GM23338 (cell line): Measurements from ENCODE around the gene NHLRC4. TPM values are rescaled to one million over a fixed set of nuclear protein-coding genes. Genes with fewer than 3 reads are reported as not detected.

Experiments
- ATAC-seq: fragments of 200-7000 bp; cut with Tn5 transposase; 3 replicates; pipeline ENCODE4 v1.9.1; 2020
- DNase-seq: peaks from one replicate; pipeline ENCODE4 v3.0.0-alpha.2; 2015; ENCODE audit warnings: low spot score
- H2AFZ ChIP-seq: fragments of 200-600 bp; sonication (generic); 2 replicates; pipeline ENCODE4 v1.8.0; 2016; ENCODE audit warnings: antibody characterized with exemption, mild to moderate bottlenecking, moderate library complexity
- H3F3A ChIP-seq: fragments of 200-600 bp; sonication (generic); replicated peaks from 2 replicates; pipeline ENCODE4 v1.8.0; 2017; ENCODE audit warnings: antibody characterized with exemption, mixed run types, low read depth
- H3K27ac ChIP-seq: fragments of 200-600 bp; sonication (generic); 2 replicates; pipeline ENCODE4 v1.6.1; 2016; ENCODE audit warnings: low read depth
- H3K27me3 ChIP-seq: fragments of 200-600 bp; sonication (generic); 2 replicates; pipeline ENCODE4 v1.8.0; 2016; ENCODE audit warnings: mild to moderate bottlenecking, mixed run types, moderate library complexity; ENCODE audit not compliant: insufficient read depth
- H3K36me3 ChIP-seq: fragments of 200-600 bp; sonication (generic); 2 replicates; pipeline ENCODE4 v1.8.0; 2016; ENCODE audit warnings: mild to moderate bottlenecking; ENCODE audit not compliant: insufficient read depth
- H3K4me1 ChIP-seq: fragments of 200-600 bp; sonication (generic); 2 replicates; pipeline ENCODE4 v1.8.0; 2016; ENCODE audit warnings: mild to moderate bottlenecking, moderate library complexity; ENCODE audit not compliant: insufficient read depth
- H3K4me2 ChIP-seq: fragments of 200-600 bp; sonication (generic); 2 replicates; pipeline ENCODE4 v1.7.1; 2017; ENCODE audit warnings: mixed run types
- H3K4me3 ChIP-seq: fragments of 200-600 bp; sonication (generic); 2 replicates; pipeline ENCODE4 v1.6.1; 2016; ENCODE audit warnings: mixed run types
- H3K79me2 ChIP-seq: fragments of 200-600 bp; sonication (generic); replicated peaks from 2 replicates; pipeline ENCODE4 v1.8.0; 2017; ENCODE audit warnings: mild to moderate bottlenecking; ENCODE audit not compliant: insufficient read depth
- H3K9me2 ChIP-seq: fragments of 200-600 bp; sonication (generic); 2 replicates; pipeline ENCODE4 v1.8.0; 2017; ENCODE audit not compliant: insufficient read depth
- H4K20me1 ChIP-seq: fragments of 200-600 bp; sonication (generic); replicated peaks from 2 replicates; pipeline ENCODE4 v1.8.0; 2017; ENCODE audit warnings: mild to moderate bottlenecking; ENCODE audit not compliant: insufficient read depth
- H3K27ac Mint-ChIP-seq: 2 replicates; pipeline ENCODE4 v1.8.0; 2020; ENCODE audit warnings: inconsistent platforms, mild to moderate bottlenecking, moderate library complexity, mixed read lengths
- H3K27me3 Mint-ChIP-seq: 3 replicates; pipeline ENCODE4 v1.8.0; 2022; ENCODE audit warnings: low read depth, mild to moderate bottlenecking, moderate library complexity, mixed read lengths, inconsistent platforms; ENCODE audit not compliant: insufficient read depth, poor library complexity
- H3K36me3 Mint-ChIP-seq: 3 replicates; pipeline ENCODE4 v1.8.0; 2021; ENCODE audit warnings: low read depth, mild to moderate bottlenecking, inconsistent platforms, moderate library complexity, mixed read lengths
- H3K4me1 Mint-ChIP-seq: 3 replicates; pipeline ENCODE4 v1.8.0; 2020; ENCODE audit warnings: mild to moderate bottlenecking, inconsistent platforms, mixed read lengths
- H3K4me3 Mint-ChIP-seq: 3 replicates; pipeline ENCODE4 v1.8.0; 2021; ENCODE audit warnings: moderate library complexity, mild to moderate bottlenecking, inconsistent platforms, mixed read lengths
- H3K9me3 Mint-ChIP-seq: 3 replicates; pipeline ENCODE4 v1.8.0; 2020; ENCODE audit warnings: moderate library complexity, mild to moderate bottlenecking, inconsistent platforms, mixed read lengths
- CREB1 ChIP-seq: fragments of 250-450 bp; sonication (Bioruptor Pico); IDR thresholded peaks from 2 replicates; pipeline ENCODE4 v1.5.0; 2020; ENCODE audit warnings: low read depth, mild to moderate bottlenecking, moderate library complexity
- CTCF ChIP-seq, 2 experiments: fragments of 200-600 bp in 1 of 2; sonication (generic) in 1 of 2; conservative IDR thresholded peaks; 2 replicates each; pipeline versions ENCODE4 v1.5.1 to v1.6.1; 2016 to 2017; ENCODE audit warnings: antibody characterized with exemption in 2 of 2, low read depth in 2 of 2, mild to moderate bottlenecking in 2 of 2, moderate library complexity in 1 of 2
- ETS1 ChIP-seq: IDR thresholded peaks from 2 replicates; pipeline ENCODE4 v1.6.1; 2016; ENCODE audit warnings: antibody characterized with exemption
- EZH2 ChIP-seq: fragments of 200-600 bp; sonication (generic); IDR thresholded peaks from one replicate; pipeline ENCODE4 v1.8.0; 2017; ENCODE audit warnings: antibody characterized with exemption, mild to moderate bottlenecking, low read depth; ENCODE audit not compliant: unreplicated experiment
- EZH2phosphoT487 ChIP-seq: fragments of 200-600 bp; sonication (generic); IDR thresholded peaks from one replicate; pipeline ENCODE4 v1.8.1; 2018; ENCODE audit warnings: antibody characterized with exemption; ENCODE audit not compliant: unreplicated experiment
- JUNB ChIP-seq: IDR thresholded peaks from one replicate; pipeline ENCODE4 v1.6.1; 2016; ENCODE audit warnings: antibody characterized with exemption; ENCODE audit not compliant: unreplicated experiment
- NANOG ChIP-seq: IDR thresholded peaks from 2 replicates; pipeline ENCODE4 v1.6.1; 2016; ENCODE audit warnings: antibody characterized with exemption, borderline replicate concordance
- POLR2AphosphoS5 ChIP-seq: IDR thresholded peaks from 2 replicates; pipeline ENCODE4 v1.6.1; 2016; ENCODE audit warnings: antibody characterized with exemption, low read depth
- REST ChIP-seq: IDR thresholded peaks from one replicate; pipeline ENCODE4 v1.6.1; 2018; ENCODE audit warnings: antibody characterized with exemption; ENCODE audit not compliant: unreplicated experiment
- STAT1 ChIP-seq: IDR thresholded peaks from one replicate; pipeline ENCODE4 v1.6.1; 2016; ENCODE audit warnings: antibody characterized with exemption; ENCODE audit not compliant: unreplicated experiment
- ZNF114 ChIP-seq: fragments of 250-450 bp; sonication (Bioruptor Pico); IDR thresholded peaks from 2 replicates; pipeline ENCODE4 v1.5.0; 2020; ENCODE audit warnings: mild to moderate bottlenecking, moderate library complexity
- ZNF331 ChIP-seq: fragments of 250-450 bp; sonication (Bioruptor Pico); IDR thresholded peaks from 2 replicates; pipeline ENCODE4 v1.5.0; 2020; ENCODE audit warnings: low read depth, mild to moderate bottlenecking, moderate library complexity
- polyA plus RNA-seq: library from polyadenylated mRNA; unstranded; fragments of >200 nt; fragmentation: Nextera tagmentation; extraction: Ambion mirVana; gene quantifications from 2 replicates; pipeline ENCODE4 v1.2.1, GENCODE V29; 2016
- total RNA-seq: library from RNA; depleted of rRNA; stranded (reverse); fragments of >200 nt; shearing (Covaris generic); gene quantifications from 2 replicates; pipeline ENCODE4 v1.2.3, GENCODE V29; 2014
- TF ChIP-seq, protein P1 (sequence below): fragments of 250-450 bp; sonication (Bioruptor Pico); IDR thresholded peaks from 2 replicates; pipeline ENCODE4 v1.5.0; 2020; ENCODE audit warnings: mild to moderate bottlenecking, moderate library complexity

NHLRC4 gene
- total and polyA plus RNA-seq, 2 experiments from 2014 or later, result 0.47 to 0.80 TPM

- no peak overlapping the region for H2AFZ ChIP-seq
- peaks cover 4% of the 10 kb centered on the region for H3K27me3 Mint-ChIP-seq
- peaks cover 10% of the 10 kb centered on the region; the same call in 1 of the 2 replicates for H3F3A ChIP-seq
- no peaks in the 10 kb centered on the region for H3K9me2 ChIP-seq
- H3K79me2 ChIP-seq, result no peaks in the 10 kb centered on the region
- no peak overlapping the region for H3K4me3 Mint-ChIP-seq
- DNase-seq (no peak), ATAC-seq (no peak)
- TF ChIP-seq REST (no peak), ZNF114 (no peak), EZH2 (no peak), ZNF331 (CRISPR knock-in tag) (no peak), ETS1 (no peak), CREB1 (CRISPR knock-in tag) (no peak), POLR2AphosphoS5 (no peak), NANOG (no peak), EZH2phosphoT487 (no peak), STAT1 (no peak), JUNB (no peak), CTCF (conservative IDR thresholded peaks at IDR 0.05; ENCODE audit: low read depth in 2 of 2) (no peak)
- TF ChIP-seq, protein P1, sequence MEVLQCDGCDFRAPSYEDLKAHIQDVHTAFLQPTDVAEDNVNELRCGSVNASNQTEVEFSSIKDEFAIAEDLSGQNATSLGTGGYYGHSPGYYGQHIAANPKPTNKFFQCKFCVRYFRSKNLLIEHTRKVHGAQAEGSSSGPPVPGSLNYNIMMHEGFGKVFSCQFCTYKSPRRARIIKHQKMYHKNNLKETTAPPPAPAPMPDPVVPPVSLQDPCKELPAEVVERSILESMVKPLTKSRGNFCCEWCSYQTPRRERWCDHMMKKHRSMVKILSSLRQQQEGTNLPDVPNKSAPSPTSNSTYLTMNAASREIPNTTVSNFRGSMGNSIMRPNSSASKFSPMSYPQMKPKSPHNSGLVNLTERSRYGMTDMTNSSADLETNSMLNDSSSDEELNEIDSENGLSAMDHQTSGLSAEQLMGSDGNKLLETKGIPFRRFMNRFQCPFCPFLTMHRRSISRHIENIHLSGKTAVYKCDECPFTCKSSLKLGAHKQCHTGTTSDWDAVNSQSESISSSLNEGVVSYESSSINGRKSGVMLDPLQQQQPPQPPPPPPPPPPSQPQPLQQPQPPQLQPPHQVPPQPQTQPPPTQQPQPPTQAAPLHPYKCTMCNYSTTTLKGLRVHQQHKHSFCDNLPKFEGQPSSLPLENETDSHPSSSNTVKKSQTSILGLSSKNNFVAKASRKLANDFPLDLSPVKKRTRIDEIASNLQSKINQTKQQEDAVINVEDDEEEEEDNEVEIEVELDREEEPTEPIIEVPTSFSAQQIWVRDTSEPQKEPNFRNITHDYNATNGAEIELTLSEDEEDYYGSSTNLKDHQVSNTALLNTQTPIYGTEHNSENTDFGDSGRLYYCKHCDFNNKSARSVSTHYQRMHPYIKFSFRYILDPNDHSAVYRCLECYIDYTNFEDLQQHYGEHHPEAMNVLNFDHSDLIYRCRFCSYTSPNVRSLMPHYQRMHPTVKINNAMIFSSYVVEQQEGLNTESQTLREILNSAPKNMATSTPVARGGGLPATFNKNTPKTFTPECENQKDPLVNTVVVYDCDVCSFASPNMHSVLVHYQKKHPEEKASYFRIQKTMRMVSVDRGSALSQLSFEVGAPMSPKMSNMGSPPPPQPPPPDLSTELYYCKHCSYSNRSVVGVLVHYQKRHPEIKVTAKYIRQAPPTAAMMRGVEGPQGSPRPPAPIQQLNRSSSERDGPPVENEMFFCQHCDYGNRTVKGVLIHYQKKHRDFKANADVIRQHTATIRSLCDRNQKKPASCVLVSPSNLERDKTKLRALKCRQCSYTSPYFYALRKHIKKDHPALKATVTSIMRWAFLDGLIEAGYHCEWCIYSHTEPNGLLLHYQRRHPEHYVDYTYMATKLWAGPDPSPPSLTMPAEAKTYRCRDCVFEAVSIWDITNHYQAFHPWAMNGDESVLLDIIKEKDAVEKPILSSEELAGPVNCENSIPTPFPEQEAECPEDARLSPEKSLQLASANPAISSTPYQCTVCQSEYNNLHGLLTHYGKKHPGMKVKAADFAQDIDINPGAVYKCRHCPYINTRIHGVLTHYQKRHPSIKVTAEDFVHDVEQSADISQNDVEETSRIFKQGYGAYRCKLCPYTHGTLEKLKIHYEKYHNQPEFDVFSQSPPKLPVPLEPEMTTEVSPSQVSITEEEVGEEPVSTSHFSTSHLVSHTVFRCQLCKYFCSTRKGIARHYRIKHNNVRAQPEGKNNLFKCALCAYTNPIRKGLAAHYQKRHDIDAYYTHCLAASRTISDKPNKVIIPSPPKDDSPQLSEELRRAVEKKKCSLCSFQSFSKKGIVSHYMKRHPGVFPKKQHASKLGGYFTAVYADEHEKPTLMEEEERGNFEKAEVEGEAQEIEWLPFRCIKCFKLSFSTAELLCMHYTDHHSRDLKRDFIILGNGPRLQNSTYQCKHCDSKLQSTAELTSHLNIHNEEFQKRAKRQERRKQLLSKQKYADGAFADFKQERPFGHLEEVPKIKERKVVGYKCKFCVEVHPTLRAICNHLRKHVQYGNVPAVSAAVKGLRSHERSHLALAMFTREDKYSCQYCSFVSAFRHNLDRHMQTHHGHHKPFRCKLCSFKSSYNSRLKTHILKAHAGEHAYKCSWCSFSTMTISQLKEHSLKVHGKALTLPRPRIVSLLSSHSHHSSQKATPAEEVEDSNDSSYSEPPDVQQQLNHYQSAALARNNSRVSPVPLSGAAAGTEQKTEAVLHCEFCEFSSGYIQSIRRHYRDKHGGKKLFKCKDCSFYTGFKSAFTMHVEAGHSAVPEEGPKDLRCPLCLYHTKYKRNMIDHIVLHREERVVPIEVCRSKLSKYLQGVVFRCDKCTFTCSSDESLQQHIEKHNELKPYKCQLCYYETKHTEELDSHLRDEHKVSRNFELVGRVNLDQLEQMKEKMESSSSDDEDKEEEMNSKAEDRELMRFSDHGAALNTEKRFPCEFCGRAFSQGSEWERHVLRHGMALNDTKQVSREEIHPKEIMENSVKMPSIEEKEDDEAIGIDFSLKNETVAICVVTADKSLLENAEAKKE (CRISPR knock-in tag), result no peak
- H3K9me3 Mint-ChIP-seq, result no peaks in the 10 kb centered on the region
- H3K4me2 ChIP-seq, result no peak overlapping the region
- H4K20me1 ChIP-seq, result no peaks in the 10 kb centered on the region
- H3K27ac Mint-ChIP-seq, result no peak overlapping the region
- no peaks in the 10 kb centered on the region for H3K36me3 ChIP-seq
- no peak overlapping the region for H3K27ac ChIP-seq
- peaks cover 4% of the 10 kb centered on the region for H3K4me1 Mint-ChIP-seq
- no peak overlapping the region for H3K4me3 ChIP-seq
- peaks cover 1% of the 10 kb centered on the region; the same call in 1 of the 2 replicates for H3K27me3 ChIP-seq
- H3K36me3 Mint-ChIP-seq, result no peaks in the 10 kb centered on the region
- H3K4me1 ChIP-seq, result peaks cover 5% of the 10 kb centered on the region; the same call in 1 of the 2 replicates
These were observed 13.5 kb downstream of the NHLRC4 start for GRCh38 chr16:580141-580945.
